Lung (tissue), 12 donors: ENCODE measurements around the gene RBFOX2. TPM values are rescaled to one million over a fixed set of nuclear protein-coding genes. Genes with fewer than 3 reads are reported as not detected.
A peak's percentile ranks its signal among the peaks of the same experiment; 100 is the strongest.

Experiments
- ATAC-seq: fragments of 200-7000 bp; cut with Tn5 transposase; one replicate; pipeline ENCODE4 v1.9.1; 2020; ENCODE audit warnings: moderate number of reproducible peaks; ENCODE audit not compliant: insufficient read depth, low FRiP score
- DNase-seq, 3 donors: peaks; one replicate each; pipeline ENCODE4 v3.0.0-alpha.2; 2013 to 2017
- H3K27ac ChIP-seq, 2 donors: one replicate each; pipeline ENCODE4 v1.5.1; 2013; ENCODE audit warnings: mild to moderate bottlenecking in 2 of 2, moderate library complexity in 2 of 2, control low read depth in 1 of 2, inconsistent platforms in 1 of 2, low read depth in 1 of 2, low read length in 1 of 2
- H3K27me3 ChIP-seq, 3 donors: one replicate each; pipeline ENCODE4 v1.5.1; 2013; ENCODE audit warnings: low read length in 2 of 3; ENCODE audit not compliant: control insufficient read depth in 3 of 3, insufficient read depth in 3 of 3
- H3K36me3 ChIP-seq, 4 donors: one replicate each; pipeline ENCODE4 v1.5.1; 2013; ENCODE audit warnings: low read length in 4 of 4, mild to moderate bottlenecking in 1 of 4, moderate library complexity in 1 of 4; ENCODE audit not compliant: control insufficient read depth in 4 of 4, insufficient read depth in 4 of 4
- H3K4me1 ChIP-seq, 5 donors: one replicate each; pipeline ENCODE4 v1.5.1; 2013; ENCODE audit warnings: low read length in 5 of 5, mild to moderate bottlenecking in 2 of 5, moderate library complexity in 1 of 5; ENCODE audit not compliant: control insufficient read depth in 5 of 5, insufficient read depth in 5 of 5
- H3K4me3 ChIP-seq: one replicate; pipeline ENCODE4 v1.5.1; 2013; ENCODE audit warnings: mild to moderate bottlenecking, control low read depth, moderate library complexity
- H3K9ac ChIP-seq, 2 donors: one replicate each; pipeline ENCODE4 v1.5.1; 2013; ENCODE audit warnings: low read length in 2 of 2, control low read depth in 1 of 2; ENCODE audit not compliant: insufficient read depth in 1 of 2
- H3K9me3 ChIP-seq, 4 donors: one replicate each; pipeline ENCODE4 v1.5.1; 2013; ENCODE audit warnings: low read length in 3 of 4, mild to moderate bottlenecking in 1 of 4, moderate library complexity in 1 of 4; ENCODE audit not compliant: control insufficient read depth in 4 of 4, insufficient read depth in 3 of 4
- WGBS, 2 donors: extraction: QIAGEN DNeasy Blood & Tissue Kit; methylation state at CpG; one replicate each; pipeline ENCODE4 v1.1.7; 2013; 5-methylcytosine and 5-hydroxymethylcytosine counted together
- polyA plus RNA-seq, 2 donors: library from polyadenylated mRNA; stranded (reverse); fragments of 200-250 nt; gene quantifications; one replicate each; pipeline ENCODE4 v1.2.1, GENCODE V29; 2013
- total RNA-seq, 2 donors: library from RNA; depleted of rRNA in 1 of 2; stranded (reverse); fragments of >200 nt in 1 of 2; gene quantifications; one replicate each; pipeline ENCODE4 v1.2.1, GENCODE V29; 2014 to 2021
- TF ChIP-seq, protein P1 (sequence below): IDR thresholded peaks from 2 replicates; pipeline ENCODE4 v1.5.1; 2012; ENCODE audit warnings: mild to moderate bottlenecking; ENCODE audit errors: control extremely low read depth, extremely low read depth
- donor health status: control.
- donor health status: control.
- donor health status: Bipolar disorder and iron deficiency.
- donor health status: healthy.
- donor health status: DM: yes; HTN: yes; CAD: no.

The RBFOX2 gene
- total and polyA plus RNA-seq, 4 donors, result 16.5 to 195 (median 43.3) TPM

DNA sequence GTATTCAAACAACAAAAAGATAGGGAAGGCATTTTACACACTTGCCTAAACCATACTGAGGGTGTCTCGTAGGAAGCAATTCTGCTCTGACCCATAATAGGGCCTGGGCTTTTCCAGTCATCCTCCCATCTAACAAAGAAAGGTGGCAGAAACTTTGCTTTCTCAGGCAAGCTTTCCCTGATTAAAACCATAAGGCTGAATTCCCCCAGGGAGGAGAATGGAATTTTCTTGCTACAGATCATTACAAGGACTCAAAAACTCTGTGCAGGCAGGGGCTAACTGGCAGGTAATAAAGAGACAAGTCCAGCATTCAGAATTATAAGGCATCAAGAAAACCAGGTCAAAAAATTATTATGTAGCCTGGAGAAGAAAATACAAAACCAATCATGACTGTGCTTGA, 90.4 kb downstream of the RBFOX2 start:
- Histone ChIP-seq H3K9me3 (no peaks in the 10 kb centered on the region), H3K36me3 (peaks cover 0 to 9% (median 3%) of the 10 kb centered on the region in 4 donors), H3K4me1 (no peaks in the 10 kb centered on the region), H3K9ac (no peak overlapping the region), H3K4me3 (no peak overlapping the region), H3K27me3 (no peaks in the 10 kb centered on the region), H3K27ac (no peak overlapping the region)
- 90% methylated on average over 1 of the region's 1 CpG for WGBS, 2 donors
- TF ChIP-seq, protein P1, sequence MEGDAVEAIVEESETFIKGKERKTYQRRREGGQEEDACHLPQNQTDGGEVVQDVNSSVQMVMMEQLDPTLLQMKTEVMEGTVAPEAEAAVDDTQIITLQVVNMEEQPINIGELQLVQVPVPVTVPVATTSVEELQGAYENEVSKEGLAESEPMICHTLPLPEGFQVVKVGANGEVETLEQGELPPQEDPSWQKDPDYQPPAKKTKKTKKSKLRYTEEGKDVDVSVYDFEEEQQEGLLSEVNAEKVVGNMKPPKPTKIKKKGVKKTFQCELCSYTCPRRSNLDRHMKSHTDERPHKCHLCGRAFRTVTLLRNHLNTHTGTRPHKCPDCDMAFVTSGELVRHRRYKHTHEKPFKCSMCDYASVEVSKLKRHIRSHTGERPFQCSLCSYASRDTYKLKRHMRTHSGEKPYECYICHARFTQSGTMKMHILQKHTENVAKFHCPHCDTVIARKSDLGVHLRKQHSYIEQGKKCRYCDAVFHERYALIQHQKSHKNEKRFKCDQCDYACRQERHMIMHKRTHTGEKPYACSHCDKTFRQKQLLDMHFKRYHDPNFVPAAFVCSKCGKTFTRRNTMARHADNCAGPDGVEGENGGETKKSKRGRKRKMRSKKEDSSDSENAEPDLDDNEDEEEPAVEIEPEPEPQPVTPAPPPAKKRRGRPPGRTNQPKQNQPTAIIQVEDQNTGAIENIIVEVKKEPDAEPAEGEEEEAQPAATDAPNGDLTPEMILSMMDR, result no peak
- DNase-seq, result no peak
- no peak for ATAC-seq

DNA sequence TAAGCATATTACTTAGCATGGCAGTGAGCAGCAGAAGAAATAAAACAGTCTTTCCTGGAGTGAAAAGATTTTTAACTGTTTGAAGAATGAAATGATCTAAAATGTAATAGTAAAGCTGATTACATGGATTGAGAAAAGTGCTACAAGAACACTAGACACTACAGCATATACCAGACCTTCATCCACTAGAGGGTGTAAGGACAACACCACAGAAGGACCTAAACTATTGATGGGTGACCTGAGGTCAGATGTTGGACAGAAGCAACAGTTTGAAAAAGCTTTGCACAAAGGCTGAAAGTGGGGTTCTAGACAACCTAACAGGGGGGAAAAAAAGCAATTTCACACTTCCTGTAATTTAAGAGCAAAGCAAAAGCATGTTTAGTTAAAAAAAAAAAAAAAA, 97.7 kb downstream of the RBFOX2 start:
- DNase-seq (peak; percentile 32 to 91 (median 82)), ATAC-seq (no peak)
- peak overlapping the region in 1 of 2 donors; percentile 38 for H3K9ac ChIP-seq
- TF ChIP-seq, protein P1, result peak; percentile 57
- no peaks in the 10 kb centered on the region for H3K9me3 ChIP-seq
- no peaks in the 10 kb centered on the region for H3K27me3 ChIP-seq
- no peak overlapping the region for H3K4me3 ChIP-seq
- H3K36me3 ChIP-seq, result peaks cover 0 to 9% (median 3%) of the 10 kb centered on the region in 4 donors
- peaks cover 0 to 3% (median 0%) of the 10 kb centered on the region in 5 donors for H3K4me1 ChIP-seq
- H3K27ac ChIP-seq, result no peak overlapping the region

DNA sequence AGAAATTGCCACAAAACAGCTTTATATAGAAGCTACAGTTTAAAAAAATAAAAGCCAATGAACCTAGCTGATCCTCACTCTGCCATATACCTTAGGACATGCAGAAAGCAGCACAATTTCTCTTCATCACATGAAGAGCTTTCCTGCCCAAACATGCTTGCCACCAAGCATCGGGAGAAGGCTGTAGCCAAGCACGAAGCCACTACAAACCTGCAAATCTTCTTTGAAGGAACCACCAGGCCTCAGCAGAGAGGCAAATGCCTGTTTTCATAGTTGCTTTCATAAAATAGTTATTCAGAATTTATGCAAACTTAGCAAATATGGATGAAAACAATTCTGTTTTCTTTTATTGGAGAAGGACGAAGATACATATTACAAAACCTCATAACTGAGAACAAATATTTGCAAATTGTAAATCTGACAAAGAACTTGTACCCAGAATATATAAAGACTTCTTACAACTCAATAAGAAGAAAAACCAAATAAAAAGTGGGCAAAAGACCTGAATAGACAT, 100.3 kb downstream of the RBFOX2 start:
- no peak overlapping the region for H3K9ac ChIP-seq
- TF ChIP-seq, protein P1, result no peak

DNA sequence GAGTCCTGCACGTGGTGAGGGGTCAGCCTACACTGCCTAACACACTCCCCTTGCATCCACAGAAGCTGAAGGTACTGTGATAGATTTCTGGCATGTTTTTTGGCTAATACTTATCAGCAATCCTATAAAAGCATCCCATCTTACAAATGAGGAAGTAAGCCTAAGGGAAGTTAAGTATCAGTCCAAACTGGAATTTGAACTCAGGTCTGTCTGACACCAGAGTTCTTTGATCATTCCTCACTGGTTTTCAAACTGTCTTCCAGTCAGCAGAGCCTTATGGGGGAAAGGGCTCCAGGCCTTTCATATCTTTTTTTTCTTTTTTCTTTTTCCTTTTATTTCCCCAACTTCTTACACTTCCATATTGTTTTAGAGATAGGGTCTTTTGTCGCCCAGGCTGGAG, 105.6 kb downstream of the RBFOX2 start:
- H3K9me3 ChIP-seq, result no peaks in the 10 kb centered on the region
- ATAC-seq (no peak), DNase-seq (no peak)
- 91 to 94% methylated on average over 2 of the region's 2 CpGs for WGBS, 2 donors
- no peaks in the 10 kb centered on the region for H3K36me3 ChIP-seq
- TF ChIP-seq, protein P1, result no peak
- peaks cover 0 to 24% (median 14%) of the 10 kb centered on the region in 5 donors for H3K4me1 ChIP-seq
- no peak overlapping the region for H3K9ac ChIP-seq
- H3K27me3 ChIP-seq, result no peaks in the 10 kb centered on the region
- H3K4me3 ChIP-seq, result no peak overlapping the region
- H3K27ac ChIP-seq, result no peak overlapping the region

More for the DNA sequence above, 100.3 kb downstream of the RBFOX2 start:
- Histone ChIP-seq H3K4me3 (no peak overlapping the region), H3K36me3 (no peaks in the 10 kb centered on the region), H3K9me3 (no peaks in the 10 kb centered on the region), H3K27ac (no peak overlapping the region), H3K27me3 (no peaks in the 10 kb centered on the region), H3K4me1 (peaks cover 0 to 3% (median 0%) of the 10 kb centered on the region in 5 donors)
- ATAC-seq (no peak), DNase-seq (no peak)
- WGBS, 2 donors, result 69 to 83% methylated on average over 3 of the region's 3 CpGs
